AG04450 (cell line): ENCODE results near the gene DCAF4L1. TPM values are rescaled to one million over a fixed set of nuclear protein-coding genes. Genes with fewer than 3 reads are reported as not detected.

Experiments
- CTCF ChIA-PET: fragments of 300-600, 350-600 bp; formaldehyde crosslinking; extraction: SDS; loops from one replicate; lab custom pipeline; 2022; ENCODE audit warnings: antibody characterized with exemption, inconsistent platforms; lab: Charles Lee
- POLR2A ChIA-PET: fragments of 350-600 bp; formaldehyde crosslinking; extraction: SDS; loops from one replicate; lab custom pipeline; 2021; ENCODE audit warnings: antibody characterized with exemption, inconsistent platforms; lab: Yijun Ruan, JAX
- DNase-seq: peaks from one replicate; pipeline ENCODE4 v3.0.0-alpha.2; 2011; ENCODE audit warnings: low read depth, low spot score
- H3K27ac ChIP-seq: one replicate; pipeline ENCODE4 v1.5.1; 2012; ENCODE audit warnings: low read depth, low read length, control low read depth
- H3K27me3 ChIP-seq: one replicate; pipeline ENCODE4 v1.6.0; 2012; ENCODE audit warnings: low read length; ENCODE audit not compliant: control insufficient read depth, insufficient read depth
- H3K4me3 ChIP-seq: 2 replicates; pipeline ENCODE4 v1.5.1; 2011; ENCODE audit warnings: mild to moderate bottlenecking, low read depth, low read length, control low read depth
- H3K9me3 ChIP-seq: 2 replicates; pipeline ENCODE4 v1.5.1; 2012; ENCODE audit warnings: low read length; ENCODE audit not compliant: control insufficient read depth, insufficient read depth
- polyA plus RNA-seq: library from polyadenylated mRNA; depleted of rRNA; stranded (reverse); fragments of >200 nt; gene quantifications from 2 replicates; pipeline ENCODE4 v1.2.3, GENCODE V29; 2011
- TF ChIP-seq, protein P1 (sequence below): IDR thresholded peaks from 2 replicates; pipeline ENCODE4 v1.5.1; 2011; ENCODE audit warnings: low read depth, low read length, control low read depth, inconsistent platforms

DCAF4L1 gene
- polyA plus RNA-seq, 1 experiment, result 0.04 TPM

DNA sequence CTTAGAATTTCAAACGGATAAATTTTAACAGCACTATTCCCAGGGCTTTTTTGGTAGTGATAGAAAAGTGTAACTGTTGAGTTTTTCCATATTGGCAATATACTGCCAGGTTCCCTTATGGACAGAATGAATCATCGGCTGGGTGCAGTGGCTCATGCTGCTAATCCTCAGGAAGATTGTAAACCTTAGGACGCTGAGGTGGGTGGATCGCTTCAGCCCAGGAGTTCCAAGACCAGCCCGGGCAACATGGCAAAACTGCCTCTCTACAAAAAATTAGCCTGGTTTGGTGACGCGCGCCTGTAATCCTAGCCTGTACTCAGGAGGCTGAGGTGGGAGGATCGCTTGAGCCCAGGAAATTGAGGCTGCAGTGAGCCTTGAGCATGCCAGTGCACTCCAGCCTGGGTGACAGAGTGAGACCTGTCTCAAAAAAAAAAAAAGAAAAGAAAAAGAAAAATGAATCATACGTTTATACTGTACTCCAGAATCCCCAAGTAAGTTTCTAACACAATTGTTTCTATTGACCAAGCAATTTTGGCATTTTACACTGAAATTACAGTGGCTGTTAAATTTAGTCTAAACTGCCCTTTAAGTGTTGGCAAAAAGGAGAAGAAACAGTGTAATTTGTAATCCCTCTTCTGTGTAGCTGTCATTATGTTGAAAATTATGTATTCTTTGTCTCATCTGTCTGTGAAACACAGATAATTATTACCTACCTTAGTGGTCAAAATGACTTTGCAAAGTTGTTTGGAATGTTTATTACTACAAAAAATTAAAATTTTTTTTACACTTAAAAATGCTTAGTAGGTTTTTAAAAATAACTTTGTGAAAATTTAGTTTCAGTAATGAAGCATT, 10.6 kb downstream of the DCAF4L1 start:
- TF ChIP-seq, protein P1, sequence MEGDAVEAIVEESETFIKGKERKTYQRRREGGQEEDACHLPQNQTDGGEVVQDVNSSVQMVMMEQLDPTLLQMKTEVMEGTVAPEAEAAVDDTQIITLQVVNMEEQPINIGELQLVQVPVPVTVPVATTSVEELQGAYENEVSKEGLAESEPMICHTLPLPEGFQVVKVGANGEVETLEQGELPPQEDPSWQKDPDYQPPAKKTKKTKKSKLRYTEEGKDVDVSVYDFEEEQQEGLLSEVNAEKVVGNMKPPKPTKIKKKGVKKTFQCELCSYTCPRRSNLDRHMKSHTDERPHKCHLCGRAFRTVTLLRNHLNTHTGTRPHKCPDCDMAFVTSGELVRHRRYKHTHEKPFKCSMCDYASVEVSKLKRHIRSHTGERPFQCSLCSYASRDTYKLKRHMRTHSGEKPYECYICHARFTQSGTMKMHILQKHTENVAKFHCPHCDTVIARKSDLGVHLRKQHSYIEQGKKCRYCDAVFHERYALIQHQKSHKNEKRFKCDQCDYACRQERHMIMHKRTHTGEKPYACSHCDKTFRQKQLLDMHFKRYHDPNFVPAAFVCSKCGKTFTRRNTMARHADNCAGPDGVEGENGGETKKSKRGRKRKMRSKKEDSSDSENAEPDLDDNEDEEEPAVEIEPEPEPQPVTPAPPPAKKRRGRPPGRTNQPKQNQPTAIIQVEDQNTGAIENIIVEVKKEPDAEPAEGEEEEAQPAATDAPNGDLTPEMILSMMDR, result no peak
- ChIA-PET CTCF (no interaction called here), POLR2A (no interaction called here)
- Histone ChIP-seq H3K27me3 (no peaks in the 10 kb centered on the region), H3K27ac (no peak overlapping the region), H3K4me3 (no peak overlapping the region; the same call in none of the 2 replicates), H3K9me3 (peaks cover 6% of the 10 kb centered on the region; the same call in 1 of the 2 replicates)
- DNase-seq, result no peak

- TF ChIP-seq, protein P1, result no peak
- Histone ChIP-seq H3K9me3 (peaks cover 6% of the 10 kb centered on the region; the same call in 1 of the 2 replicates), H3K27me3 (no peaks in the 10 kb centered on the region), H3K27ac (no peak overlapping the region), H3K4me3 (no peak overlapping the region)
- POLR2A ChIA-PET, result no interaction called here
- no peak for DNase-seq
- CTCF ChIA-PET, result no interaction called here
Measured at GRCh38 chr4:41992967-41993857, 11.7 kb downstream of the DCAF4L1 start.

- Histone ChIP-seq H3K27me3 (no peaks in the 10 kb centered on the region), H3K9me3 (peaks cover 6% of the 10 kb centered on the region; the same call in 1 of the 2 replicates), H3K27ac (no peak overlapping the region), H3K4me3 (no peak overlapping the region)
- ChIA-PET CTCF (no interaction called here), POLR2A (no interaction called here)
- no peak for DNase-seq
- TF ChIP-seq, protein P1, result no peak
Measured at GRCh38 chr4:41994461-41994985, 13.0 kb downstream of the DCAF4L1 start.

DNA sequence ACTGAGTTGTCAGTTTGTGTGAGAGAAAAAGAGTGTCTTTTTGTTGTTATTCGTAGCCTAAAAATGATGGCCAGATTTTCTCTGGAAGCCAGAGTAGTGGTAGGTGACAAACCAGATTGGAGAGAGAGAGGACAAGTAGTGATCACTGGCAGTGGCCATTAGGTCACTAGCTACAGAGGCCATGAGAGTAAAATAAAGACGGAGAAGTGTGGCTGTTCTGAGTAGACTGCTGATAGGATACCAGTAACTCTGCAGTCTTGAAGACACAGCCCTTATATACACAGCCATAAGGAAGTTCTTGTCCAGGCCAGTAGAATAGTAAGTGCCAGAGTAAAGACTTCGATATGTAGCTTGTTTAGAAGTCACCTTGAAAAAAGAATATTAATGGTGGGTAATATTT, 16.5 kb downstream of the DCAF4L1 start:
- Histone ChIP-seq H3K27me3 (no peaks in the 10 kb centered on the region), H3K4me3 (no peak overlapping the region), H3K27ac (no peak overlapping the region), H3K9me3 (no peaks in the 10 kb centered on the region)
- TF ChIP-seq, protein P1, result no peak
- POLR2A ChIA-PET, result no interaction called here
- no peak for DNase-seq
- CTCF ChIA-PET, result no interaction called here
